DND-41 (cell line): ENCODE results near the gene GIMAP6.

Experiments used
- CTCF ChIP-seq: IDR thresholded peaks from 2 replicates; pipeline ENCODE4 v1.5.1; 2012; ENCODE audit warnings: borderline replicate concordance, low read length, moderate library complexity, mild to moderate bottlenecking; ENCODE audit not compliant: poor library complexity, severe bottlenecking; ENCODE audit errors: extremely low read depth
- EZH2 ChIP-seq: IDR thresholded peaks from 3 replicates; pipeline ENCODE4 v1.6.1; 2012; ENCODE audit warnings: borderline replicate concordance, low read depth, mild to moderate bottlenecking, moderate library complexity, low read length, inconsistent platforms; ENCODE audit not compliant: severe bottlenecking

- TF ChIP-seq CTCF = no peak
- no peak for TF ChIP-seq EZH2
Observed at GRCh38 chr7:150631084-150631826, 930 bp downstream of the GIMAP6 start.
